Measurements from ENCODE around the gene ZAR1L.
A peak's percentile ranks its signal among the peaks of the same experiment; 100 is the strongest.
"Not testable (repeated sequence)": the region's sequence is repeated elsewhere in the genome, so short reads cannot be mapped to it uniquely, and the experiment has no call there.

The ZAR1L gene, protein sequence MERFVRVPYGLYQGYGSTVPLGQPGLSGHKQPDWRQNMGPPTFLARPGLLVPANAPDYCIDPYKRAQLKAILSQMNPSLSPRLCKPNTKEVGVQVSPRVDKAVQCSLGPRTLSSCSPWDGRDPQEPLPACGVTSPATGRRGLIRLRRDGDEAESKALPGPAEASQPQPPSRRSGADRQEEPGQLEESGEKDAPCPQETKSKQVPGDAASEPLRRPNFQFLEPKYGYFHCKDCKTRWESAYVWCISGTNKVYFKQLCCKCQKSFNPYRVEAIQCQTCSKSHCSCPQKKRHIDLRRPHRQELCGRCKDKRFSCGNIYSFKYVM

DNA sequence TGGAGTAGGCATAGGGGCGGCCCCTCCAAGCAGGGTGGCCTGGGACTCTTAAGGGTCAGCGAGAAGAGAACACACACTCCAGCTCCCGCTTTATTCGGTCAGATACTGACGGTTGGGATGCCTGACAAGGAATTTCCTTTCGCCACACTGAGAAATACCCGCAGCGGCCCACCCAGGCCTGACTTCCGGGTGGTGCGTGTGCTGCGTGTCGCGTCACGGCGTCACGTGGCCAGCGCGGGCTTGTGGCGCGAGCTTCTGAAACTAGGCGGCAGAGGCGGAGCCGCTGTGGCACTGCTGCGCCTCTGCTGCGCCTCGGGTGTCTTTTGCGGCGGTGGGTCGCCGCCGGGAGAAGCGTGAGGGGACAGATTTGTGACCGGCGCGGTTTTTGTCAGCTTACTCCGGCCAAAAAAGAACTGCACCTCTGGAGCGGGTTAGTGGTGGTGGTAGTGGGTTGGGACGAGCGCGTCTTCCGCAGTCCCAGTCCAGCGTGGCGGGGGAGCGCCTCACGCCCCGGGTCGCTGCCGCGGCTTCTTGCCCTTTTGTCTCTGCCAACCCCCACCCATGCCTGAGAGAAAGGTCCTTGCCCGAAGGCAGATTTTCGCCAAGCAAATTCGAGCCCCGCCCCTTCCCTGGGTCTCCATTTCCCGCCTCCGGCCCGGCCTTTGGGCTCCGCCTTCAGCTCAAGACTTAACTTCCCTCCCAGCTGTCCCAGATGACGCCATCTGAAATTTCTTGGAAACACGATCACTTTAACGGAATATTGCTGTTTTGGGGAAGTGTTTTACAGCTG lies at the start of gene ZAR1L, which contains the start of gene BRCA2:
Gene ZAR1L (minus strand): TSS at position 126 of the 790 bp plus-strand sequence. CDS start 3,438 bp downstream, outside the sequence.
Gene BRCA2 (plus strand): TSS at position 271 of the 790 bp plus-strand sequence. CDS start 953 bp downstream, outside the sequence.
- peak; percentile 71 for DNase-seq

DNA sequence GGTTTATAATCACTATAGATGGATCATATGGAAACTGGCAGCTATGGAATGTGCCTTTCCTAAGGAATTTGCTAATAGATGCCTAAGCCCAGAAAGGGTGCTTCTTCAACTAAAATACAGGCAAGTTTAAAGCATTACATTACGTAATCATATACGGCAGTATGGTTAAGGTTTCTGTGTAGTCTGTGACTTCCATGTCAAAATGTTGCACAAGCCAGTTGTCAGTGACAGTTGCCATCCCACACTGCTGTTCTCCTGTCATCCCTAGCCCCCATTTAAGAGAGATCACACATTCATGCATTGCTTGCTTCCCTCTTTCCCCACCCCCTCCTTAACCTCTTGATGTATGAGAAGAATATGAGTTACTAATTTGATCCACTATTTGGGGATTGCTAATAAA lies 47.4 kb upstream of the ZAR1L start:
- DNase-seq: no peak

DNA sequence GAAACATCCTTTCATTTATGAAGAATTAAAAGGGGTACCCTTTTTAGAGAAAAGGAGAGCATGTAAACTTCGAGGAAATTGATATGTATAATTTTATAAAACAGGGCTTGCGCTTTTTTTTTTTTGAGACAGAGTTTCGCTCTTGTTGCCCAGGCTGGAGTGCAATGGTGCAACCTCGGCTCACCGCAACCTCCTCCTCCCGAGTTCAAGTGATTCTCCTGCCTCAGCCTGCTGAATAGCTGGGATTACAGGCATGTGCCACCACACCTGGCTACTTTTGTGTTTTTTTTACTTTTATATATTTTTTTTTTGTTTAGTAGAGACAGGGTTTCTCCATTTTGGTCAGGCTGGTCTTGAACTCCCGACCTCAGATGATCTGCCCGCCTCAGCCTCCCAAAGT lies 40.8 kb upstream of the ZAR1L start:
- DNase-seq: not testable (repeated sequence)

DNA sequence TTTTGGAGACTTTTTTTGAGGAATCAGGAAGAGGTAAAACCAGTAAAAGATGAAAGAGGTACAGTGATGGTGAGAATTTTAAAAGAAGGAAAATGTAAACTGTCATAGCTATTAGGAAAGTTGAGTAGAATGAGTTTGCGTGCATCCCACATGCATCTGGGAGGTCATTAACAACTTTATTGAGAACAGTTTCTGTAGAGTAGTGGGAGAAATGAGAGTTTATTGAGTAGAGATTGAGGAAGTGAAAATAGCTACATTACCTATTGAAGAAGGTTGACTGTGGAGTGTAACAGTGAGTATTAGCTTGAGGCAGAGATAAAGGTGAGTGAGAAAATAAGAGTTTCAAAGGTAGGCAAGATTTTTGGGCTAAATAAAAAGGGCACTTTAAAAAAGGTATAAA lies 38.9 kb upstream of the ZAR1L start:
- no peak for DNase-seq

DNA sequence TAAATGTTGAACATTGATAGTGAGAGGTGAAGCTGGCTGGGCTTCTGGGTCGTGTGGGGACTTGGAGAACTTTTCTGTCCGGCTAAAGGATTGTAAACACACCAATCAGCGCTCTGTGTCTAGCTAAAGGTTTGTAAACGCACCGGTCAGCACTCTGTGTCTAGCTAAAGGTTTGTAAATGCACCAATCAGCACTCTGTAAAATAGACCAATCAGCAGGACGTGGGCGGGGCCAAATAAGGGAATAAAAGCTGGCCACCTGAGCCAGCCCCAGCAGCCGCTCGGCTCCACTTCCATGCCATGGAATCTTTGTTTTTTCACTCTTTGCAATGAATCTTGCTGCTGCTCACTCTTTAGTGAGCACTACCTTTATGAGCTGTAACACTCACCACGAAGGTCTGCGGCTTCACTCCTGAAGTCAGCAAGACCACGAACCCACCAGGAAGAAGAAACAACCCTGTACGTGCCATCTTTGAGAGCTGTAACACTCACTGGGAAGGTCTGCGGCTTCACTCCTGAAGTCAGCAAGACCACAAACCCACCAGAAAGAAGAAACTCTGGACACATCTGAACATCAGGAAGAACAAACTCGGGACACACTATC lies 35.8 kb upstream of the ZAR1L start:
- not testable (repeated sequence) for DNase-seq

DNA sequence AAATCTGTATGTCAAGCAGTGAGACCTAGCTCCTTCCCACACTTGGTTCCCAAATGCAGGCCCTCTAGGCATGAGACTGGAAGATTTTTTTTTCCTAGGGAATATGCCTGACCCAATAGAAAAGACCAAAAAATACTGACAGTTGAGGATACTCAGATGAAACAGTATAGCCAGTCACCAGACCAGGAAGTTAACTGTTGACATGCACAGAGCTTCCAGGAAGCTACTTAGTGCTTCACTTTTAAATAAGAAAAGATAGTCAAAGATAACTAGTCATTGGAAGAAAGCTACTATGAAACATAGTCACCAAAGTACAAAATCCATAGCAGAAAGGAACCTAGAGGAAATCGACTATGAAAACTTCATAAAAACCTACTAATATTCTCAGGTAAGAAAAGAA lies 32.5 kb upstream of the ZAR1L start:
- no peak for DNase-seq

DNA sequence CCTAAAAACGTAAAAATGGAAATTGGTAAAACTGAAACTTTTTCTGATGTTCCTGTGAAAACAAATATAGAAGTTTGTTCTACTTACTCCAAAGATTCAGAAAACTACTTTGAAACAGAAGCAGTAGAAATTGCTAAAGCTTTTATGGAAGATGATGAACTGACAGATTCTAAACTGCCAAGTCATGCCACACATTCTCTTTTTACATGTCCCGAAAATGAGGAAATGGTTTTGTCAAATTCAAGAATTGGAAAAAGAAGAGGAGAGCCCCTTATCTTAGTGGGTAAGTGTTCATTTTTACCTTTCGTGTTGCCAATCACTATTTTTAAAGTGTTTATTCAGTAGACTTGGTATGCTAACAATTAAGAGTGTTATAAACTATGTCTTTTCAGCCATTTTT lies 25.8 kb upstream of the ZAR1L start:
- no peak for DNase-seq

DNA sequence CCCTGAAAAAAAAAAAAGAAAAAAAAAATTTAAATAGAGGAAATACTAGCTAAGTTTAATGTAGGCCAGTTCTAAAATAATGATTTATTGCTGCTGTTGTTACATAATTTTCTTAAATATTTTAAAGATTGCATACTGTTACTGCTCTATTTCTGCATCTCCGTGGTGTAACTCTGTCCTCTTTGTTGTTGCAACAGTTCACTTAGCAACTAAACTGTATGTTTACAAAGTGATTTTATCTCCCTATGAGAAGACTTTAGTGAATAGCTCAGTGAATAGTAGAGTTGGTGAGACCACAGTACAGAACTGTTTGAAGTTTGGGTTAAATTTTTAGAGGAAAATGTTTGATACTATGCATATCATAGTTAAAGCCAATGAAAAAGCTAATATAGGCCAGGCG lies 19.5 kb upstream of the ZAR1L start:
- DNase-seq: no peak

DNA sequence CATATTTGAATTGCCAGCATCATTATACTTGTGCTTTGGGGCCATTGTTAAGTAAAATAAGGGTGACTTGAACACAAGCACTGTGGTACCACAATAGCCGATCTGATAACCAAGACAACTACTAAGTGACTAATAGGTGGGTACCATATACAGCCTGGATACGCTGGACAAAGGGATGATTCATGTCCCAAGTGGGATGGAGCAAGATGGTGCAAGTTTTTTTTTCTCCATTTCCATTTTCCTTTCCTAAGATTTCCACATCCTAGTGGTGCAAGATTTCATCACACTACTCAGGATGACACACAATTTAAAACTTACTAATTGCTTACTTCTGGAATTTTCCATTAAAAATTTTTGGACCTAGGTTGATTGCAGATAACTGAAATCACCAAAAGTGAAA lies 15.3 kb upstream of the ZAR1L start:
- DNase-seq: no peak

DNA sequence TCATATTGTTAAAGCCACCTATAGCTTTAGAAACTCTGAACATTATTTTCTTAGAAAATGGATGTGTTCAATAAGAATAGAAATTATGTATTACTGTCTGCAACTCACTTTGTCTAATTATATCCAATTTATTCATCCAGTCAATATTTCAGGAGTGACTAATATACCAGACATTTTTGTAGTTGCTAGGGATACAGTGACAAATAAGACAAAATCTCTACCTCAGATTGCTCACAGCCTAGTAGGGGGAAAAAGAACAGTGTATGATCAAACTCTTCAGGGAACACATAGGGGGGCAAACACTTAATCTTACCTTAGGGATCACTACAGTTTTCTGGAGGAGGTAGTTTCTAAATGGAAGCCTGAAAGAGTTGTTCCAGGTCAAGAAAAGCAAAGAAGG lies 8.7 kb upstream of the ZAR1L start:
- DNase-seq: no peak

DNA sequence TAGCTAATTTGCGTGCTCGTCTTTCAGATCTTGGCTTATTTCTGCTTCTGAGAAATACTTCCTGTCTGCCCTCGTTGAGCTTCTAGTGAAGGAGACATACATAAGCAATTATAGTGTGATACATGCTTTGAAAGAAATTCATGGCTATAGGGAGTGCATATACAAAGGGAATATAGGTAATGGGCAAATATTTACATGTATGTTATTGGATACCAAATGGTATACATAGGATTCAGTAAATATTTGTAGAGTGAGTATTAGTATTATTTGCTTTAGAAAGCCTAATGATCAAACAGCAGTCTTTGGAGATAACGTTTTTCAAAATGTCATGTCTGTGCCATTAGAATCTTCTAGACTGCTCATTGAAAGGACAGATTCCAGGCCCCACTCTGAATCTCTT lies 5.4 kb upstream of the ZAR1L start:
- no peak for DNase-seq

DNA sequence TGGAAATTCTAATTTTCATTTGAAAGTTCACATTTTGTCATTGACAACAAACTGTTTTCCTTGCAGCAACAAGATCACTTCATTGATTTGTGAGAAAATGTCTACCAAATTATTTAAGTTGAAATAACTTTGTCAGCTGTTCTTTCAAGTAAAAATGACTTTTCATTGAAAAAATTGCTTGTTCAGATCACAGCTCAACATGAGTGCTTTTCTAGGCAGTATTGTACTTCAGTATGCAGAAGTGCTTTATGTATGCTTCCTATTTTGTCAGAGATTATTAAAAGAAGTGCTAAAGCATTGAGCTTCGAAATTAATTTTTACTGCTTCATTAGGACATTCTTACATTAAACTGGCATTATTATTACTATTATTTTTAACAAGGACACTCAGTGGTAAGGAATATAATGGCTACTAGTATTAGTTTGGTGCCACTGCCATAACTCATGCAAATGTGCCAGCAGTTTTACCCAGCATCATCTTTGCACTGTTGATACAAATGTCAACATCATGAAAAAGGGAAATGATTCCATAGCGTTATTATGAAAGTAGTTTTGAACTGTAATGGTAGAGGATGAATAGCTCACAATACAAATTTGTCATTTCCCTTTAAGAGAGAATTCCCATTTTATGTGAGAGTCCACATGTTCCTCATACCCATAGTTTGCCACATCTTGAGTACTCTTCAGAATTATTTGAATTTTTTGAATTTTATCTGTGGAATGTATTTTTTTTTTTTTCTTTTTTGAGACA lies 2.7 kb upstream of the ZAR1L start:
- no peak for DNase-seq

DNA sequence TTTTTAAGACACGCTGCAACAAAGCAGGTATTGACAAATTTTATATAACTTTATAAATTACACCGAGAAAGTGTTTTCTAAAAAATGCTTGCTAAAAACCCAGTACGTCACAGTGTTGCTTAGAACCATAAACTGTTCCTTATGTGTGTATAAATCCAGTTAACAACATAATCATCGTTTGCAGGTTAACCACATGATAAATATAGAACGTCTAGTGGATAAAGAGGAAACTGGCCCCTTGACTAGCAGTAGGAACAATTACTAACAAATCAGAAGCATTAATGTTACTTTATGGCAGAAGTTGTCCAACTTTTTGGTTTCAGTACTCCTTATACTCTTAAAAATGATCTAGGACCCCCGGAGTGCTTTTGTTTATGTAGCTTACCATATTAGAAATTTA lies 1.3 kb upstream of the ZAR1L start:
- no peak for DNase-seq

DNA sequence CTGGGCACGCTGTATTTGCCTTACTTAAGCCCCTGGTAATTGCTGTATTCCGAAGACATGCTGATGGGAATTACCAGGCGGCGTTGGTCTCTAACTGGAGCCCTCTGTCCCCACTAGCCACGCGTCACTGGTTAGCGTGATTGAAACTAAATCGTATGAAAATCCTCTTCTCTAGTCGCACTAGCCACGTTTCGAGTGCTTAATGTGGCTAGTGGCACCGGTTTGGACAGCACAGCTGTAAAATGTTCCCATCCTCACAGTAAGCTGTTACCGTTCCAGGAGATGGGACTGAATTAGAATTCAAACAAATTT lies 821 bp upstream of the ZAR1L start:
- no peak for DNase-seq

DNA sequence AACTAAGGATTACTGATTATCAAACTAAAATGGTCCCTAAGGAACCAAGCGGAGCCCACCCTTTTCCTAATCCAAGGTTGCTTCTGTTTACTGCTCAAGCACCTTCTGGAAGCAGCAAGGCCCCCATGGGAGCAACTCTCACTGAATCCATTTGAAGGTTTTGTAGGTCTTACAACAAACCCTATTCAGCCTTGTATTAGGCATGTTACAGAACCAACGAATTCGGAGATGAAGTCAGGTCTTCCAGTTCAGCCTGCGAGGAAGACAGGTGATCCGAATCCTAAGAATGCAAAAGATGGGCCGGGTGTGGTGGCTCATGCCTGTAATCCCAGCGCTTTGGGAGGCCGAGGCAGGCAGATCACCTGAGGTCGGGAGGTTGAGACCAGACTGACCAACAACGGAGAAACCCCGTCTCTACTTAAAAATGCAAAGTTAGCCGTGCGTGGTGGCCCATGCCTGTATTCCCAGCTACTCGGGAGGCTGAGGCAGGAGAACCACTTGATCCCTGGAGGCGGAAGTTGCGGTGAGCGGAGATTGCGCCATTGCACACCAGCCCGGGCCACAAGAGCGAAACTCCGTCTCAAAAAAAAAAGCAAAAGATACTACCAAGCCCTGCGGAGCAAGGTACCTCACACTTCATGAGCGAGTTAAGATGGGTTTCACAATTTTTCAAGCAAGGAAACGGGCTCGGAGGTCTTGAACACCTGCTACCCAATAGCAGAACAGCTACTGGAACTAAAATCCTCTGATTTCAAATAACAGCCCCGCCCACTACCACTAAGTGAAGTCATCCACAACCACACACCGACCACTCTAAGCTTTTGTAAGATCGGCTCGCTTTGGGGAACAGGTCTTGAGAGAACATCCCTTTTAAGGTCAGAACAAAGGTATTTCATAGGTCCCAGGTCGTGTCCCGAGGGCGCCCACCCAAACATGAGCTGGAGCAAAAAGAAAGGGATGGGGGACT lies 609 bp downstream of the ZAR1L start:
- DNase-seq: peak; percentile 53

DNA sequence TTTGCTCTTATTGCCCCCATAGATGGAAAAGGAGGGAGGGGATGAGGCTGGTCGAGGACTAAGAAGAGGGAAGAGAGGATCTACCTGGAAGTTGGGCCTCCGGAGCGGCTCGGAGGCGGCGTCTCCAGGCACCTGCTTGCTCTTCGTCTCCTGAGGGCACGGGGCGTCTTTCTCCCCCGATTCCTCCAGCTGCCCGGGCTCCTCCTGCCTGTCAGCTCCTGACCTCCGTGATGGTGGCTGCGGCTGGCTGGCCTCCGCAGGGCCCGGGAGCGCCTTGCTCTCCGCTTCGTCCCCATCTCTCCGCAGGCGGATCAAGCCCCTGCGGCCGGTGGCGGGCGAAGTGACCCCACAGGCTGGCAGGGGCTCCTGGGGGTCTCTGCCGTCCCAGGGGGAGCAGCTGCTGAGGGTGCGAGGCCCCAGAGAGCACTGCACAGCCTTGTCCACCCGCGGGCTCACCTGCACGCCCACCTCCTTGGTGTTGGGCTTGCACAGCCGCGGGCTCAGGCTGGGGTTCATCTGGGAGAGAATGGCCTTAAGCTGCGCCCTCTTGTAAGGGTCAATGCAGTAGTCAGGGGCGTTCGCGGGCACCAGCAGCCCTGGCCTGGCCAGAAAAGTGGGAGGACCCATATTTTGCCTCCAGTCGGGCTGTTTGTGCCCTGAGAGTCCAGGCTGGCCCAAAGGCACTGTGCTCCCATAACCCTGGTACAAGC lies 3.8 kb downstream of the ZAR1L start:
- no peak for DNase-seq

DNA sequence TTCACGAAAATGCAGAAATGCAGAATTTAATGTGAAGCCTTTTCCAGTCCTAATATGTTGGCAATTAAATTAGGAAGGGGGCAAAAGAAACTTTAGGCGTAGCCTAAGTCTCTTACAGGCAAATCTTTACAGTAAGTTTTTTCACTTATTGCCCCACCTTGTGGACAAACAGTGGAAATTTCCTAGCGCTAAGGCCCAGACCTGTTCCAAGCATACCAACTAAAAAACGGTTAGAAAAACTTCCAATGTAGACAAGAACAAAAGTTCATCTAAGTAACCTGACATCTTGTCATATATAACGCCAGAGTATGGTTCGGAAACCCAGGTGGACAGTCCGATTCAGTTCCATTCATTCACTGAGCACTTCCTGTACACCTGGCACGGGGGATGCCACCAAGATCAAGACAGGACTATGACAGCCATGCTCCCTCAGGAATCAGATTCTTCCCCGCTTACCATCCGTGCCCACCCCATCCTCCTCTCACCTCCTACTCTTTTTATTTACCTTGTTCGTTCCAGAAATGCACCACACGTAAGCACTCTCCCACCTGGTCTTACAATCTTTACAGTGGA lies 4.9 kb downstream of the ZAR1L start:
- DNase-seq: no peak

DNA sequence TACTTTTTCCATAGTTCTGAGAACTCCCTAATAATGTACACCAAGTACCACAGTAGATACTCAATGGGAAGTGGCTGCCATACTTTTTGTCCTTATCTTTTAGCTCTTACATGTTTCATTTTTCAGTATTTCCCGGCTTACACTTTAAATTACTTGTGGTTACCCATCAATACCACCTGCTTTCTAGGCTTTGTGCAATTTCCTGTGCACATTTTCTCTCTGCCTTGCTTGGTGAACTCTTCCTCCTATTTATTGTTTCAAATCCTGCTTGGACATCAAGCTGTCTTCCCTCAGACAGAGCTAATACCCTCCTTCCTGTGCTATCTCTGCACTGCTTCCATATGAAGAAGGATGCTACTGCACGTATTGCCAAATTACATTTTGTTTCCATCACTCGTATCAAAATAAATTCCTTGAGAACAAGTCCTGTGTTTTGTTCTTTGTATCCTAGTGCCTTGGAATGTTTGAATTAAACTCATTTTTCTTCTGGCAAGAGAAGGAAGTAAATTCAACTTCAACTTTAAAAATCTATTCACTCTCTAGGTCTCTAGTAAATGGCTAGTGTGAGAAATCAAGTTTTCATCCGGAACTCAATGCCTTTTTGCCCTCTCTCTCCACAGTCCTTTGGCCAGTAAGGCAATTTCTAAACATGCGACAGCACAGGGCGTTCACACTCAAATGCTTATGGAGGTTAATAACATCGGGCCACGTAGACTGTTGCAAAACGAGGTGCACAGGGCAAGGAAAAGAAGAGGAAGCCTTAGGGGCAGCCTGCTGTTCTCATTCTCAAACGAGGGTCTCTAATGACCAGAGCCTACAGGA lies 5.6 kb downstream of the ZAR1L start:
- DNase-seq: no peak

DNA sequence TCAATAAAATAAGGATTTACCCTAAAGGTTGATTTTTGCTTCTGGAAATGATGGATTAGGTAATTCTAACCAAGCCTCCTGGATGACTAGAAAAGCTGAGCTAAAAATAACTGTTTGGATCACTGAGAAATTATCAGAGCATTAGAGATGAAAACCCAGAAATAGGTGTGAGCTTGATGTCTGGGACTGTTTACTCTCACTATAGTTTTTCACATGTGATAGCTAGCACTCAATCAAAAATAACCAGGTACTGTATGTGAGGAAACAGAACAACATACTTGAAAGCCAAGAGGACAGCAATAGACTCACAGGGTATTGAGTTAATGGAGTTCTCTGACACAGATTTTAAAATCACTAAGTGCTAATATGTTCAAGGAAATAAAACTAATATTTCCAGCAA lies 9.5 kb downstream of the ZAR1L start:
- no peak for DNase-seq

DNA sequence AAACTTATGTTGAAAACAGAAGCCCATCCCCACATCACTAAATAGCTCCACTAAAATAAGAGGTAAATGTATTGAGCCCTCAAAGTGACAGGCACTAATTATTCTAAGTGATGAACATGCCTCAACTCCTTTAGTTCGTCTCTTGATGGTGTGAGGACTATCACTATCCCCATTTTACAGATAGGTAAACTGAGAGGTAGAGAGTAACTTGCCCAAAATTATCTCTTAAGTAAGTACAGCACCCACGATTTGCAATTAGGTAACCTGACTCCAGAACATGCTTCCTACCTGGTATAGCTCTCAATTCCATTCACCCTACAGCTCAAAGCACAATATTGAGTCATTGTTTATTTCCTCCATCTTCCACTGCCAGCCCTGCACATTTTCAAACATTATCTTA lies 12.7 kb downstream of the ZAR1L start:
- DNase-seq: no peak
